M059J (cell line): Measurements from ENCODE around the gene TECTB. TPM values are rescaled to one million over a fixed set of nuclear protein-coding genes. Genes with fewer than 3 reads are reported as not detected.

Experiments used
- DNase-seq: peaks from one replicate; pipeline ENCODE4 v3.0.0-alpha.2; 2012; ENCODE audit warnings: low read depth
- total RNA-seq: library from RNA; depleted of rRNA; stranded (reverse); fragments of >200 nt; shearing (Covaris generic); gene quantifications from 2 replicates; pipeline ENCODE4 v1.2.3, GENCODE V29; 2014; rRNA removed

TECTB gene
- total RNA-seq, 1 experiment from 2014 or later = 0.15 TPM

DNA sequence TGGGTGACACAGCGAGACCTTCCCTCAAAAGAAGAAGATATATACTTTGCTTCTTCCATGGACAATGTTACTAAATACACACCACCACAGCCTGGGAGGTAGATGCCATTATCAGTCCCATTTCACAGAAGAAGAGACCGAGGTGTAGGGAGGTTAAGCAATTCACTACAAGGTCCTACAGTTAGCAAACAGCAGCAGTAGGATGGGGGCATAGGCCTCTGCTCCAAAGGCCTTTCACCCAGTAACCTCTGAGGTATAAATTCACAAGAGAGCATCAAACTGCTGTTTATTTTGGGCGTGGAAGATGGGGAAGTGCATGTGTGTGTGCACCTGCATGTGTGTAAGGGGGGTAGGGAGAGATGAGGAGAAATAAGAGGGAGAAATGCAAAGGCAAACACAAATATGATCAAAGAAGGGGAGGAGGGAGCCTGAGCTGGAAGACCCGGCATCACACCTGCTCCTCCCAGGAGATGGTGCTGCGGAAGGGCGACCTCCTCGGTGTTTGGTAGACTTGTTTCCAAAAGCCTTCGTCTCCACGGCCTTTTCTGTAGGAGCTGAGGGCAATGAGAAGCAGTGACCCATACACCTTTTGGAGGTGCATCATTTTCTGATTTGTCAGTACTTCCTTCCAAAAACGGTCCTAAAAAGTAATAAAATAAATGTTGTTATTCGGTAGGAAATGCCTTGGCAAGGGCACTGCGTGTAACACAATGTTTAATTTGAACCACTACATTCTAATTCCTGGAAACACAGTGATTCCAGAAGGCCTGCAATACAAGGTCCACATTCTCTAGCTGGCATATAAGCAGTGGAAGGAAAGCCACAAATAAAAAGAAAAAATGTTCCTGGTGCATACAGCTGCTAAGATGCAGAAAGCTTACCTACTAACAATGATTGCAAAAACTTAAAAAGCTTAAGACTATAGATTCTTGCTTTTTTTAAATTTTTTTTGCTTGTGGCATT lies 64.8 kb downstream of the TECTB start:
- DNase-seq = no peak

DNA sequence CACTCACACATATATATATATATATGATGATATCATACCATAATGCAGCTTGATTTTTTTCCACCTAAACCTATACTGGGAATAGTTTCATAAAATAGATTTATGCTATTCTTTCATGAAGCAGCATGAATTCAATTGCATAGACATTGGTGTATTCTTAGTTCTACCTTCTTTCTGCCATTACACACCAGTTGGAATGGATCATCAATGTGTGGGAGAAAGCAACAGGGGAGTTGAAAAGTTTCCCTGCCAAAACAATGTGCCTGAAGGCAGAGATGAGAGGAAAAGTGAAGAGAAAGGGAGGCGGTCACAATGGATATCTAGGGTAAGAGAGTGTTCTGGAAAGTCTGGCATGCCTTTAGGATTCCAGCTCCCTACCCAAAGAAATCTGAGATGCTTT lies 65.6 kb downstream of the TECTB start:
- no peak for DNase-seq

DNA sequence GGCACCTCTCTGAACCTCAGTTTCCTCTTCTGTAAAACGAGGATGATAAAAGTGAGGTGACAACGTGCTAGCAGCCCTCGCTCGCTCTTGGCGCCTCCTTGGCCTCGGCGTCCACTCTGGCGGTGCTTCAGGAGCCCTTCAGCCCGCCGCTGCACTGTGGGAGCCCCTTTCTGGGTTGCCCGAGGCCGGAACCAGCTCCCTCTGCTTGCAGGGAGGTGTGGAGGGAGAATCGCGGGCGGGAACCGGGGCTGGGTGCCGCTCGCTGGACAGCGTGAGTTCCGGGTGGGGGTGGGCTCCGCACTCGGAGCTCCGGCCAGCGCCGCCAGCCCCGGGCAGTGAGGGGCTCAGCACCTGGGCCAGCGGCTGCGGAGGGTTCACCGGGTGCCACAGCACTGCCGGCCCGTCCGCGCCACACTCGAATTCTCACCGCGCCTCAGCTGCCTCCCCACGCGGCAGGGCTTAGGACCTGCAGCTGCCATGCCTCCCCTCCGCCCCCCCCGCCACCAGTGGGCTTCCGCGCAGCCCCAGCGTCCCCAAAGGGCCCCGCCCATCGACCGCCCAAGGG lies 66.4 kb downstream of the TECTB start:
- DNase-seq = no peak

DNA sequence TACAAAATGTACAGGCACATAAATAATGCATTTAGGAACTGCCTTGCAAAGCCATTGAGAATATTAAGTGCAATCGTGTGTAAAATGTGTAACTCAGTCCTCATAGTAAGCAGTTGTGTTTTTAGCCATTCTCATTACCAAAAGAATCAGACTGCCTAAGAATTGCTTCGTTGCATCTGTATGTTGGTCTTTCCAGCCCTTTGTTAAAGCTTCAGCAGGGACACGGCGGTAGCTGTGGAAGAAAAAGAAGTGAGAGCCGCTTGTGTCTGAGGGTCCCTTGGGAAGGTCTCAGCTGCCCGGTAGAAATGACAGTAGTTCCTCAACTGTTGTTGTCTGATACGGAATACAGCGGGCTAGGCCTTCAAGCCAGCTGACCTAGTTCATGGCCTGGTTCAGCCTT lies 67.9 kb downstream of the TECTB start:
- no peak for DNase-seq

DNA sequence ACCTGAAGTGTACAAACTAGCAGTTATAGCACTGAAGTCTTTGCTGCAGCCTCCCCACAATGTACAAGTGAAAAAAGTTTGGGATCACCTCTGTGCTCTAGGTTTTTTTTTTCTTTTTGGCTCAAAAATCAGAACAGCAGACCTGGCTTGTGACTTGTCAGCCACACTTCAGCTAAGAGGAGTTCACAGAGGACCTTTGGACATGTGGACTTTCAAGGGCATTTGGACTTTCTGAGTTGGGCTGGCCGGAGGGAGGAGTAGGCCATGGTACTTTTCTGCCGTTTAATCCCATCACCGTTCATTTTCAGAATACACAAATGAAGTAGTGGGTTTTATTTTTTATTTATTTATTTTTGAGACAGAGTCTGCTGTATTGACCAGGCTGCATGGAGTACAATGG lies 68.8 kb downstream of the TECTB start:
- no peak for DNase-seq

DNA sequence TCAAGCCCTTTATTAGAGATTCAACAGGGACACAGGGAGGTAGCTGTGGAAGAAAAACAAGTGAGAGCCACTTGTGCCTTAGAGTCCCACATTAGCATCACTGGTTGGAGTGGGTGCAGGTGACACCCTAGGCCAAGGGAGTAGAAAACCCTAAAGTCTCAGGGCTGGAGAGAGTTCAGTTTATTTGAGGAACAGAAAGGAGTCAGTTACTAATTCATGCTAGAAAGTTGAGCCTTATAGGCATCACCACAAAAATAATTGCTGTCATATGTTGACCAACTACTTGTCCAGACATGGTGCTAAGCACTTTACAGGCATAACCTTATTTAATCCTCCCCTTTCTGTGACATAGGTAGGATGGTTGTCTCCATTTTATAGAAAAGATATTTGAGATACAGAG lies 69.8 kb downstream of the TECTB start:
- DNase-seq = no peak

Other genes starting within 250 kb of the TECTB start
- 8.6 and 13.0 TPM in 2 replicates for gene GPAM, start 99.6 kb upstream of the TECTB start, total RNA-seq
- 17.6 and 25.5 TPM in 2 replicates for gene ACSL5, start 90.7 kb downstream of the TECTB start, total RNA-seq
- 39.0 and 40.1 TPM in 2 replicates for gene ZDHHC6, start 163.5 kb downstream of the TECTB start, total RNA-seq
- 21.7 and 32.4 TPM in 2 replicates for gene VTI1A, start 163.8 kb downstream of the TECTB start, total RNA-seq